Measurements from ENCODE around the gene PRAMEF10. TPM values are rescaled to one million over a fixed set of nuclear protein-coding genes. Genes with fewer than 3 reads are reported as not detected.
"Not testable (repeated sequence)": the region's sequence is repeated elsewhere in the genome, so short reads cannot be mapped to it uniquely, and the experiment has no call there.

Gene PRAMEF10
- not detected in 2 replicates for total RNA-seq (2013; cell fraction: nucleolus; rRNA removed)
- total RNA-seq (2014; rRNA removed) (not detected in 2 replicates), total RNA-seq (2014; rRNA removed; fragmentation: Illumina TruSeq; extraction: Trizol) (not detected in 2 replicates), total RNA-seq (2021) (not detected in 2 replicates), polyA plus RNA-seq (2011; rRNA removed) (not detected in 2 replicates), polyA plus RNA-seq (2014; fragmentation: Illumina TruSeq; extraction: Trizol) (not detected in 2 replicates), polyA plus RNA-seq (2014; fragmentation: Nextera tagmentation; extraction: Ambion mirVana) (not detected), polyA plus RNA-seq (2014; rRNA removed) (not detected in 2 replicates), polyA plus RNA-seq (2016; fragmentation: Nextera tagmentation; extraction: Ambion mirVana) (not detected), polyA minus RNA-seq (2011; rRNA and poly(A)+ RNA removed) (not detected in 2 replicates), Bru-seq, nascent RNA (not detected), BruChase-seq, experiment 1, labeled RNA remaining after a 6-hour chase (not detected), BruChase-seq, experiment 2, labeled RNA remaining after a 2-hour chase (not detected)
- not detected for polyA plus RNA-seq (2011; ENCODE audit: low read depth)
- polyA plus RNA-seq (2011; cell fraction: cytosol; rRNA removed), result not detected in 2 replicates
- polyA plus RNA-seq (2011; cell fraction: nucleus; rRNA removed), result not detected in 2 replicates
- polyA plus RNA-seq (2012), result not detected in 2 replicates
- polyA minus RNA-seq (2011; cell fraction: cytosol; rRNA and poly(A)+ RNA removed), result not detected in 2 replicates
- not detected in 2 replicates for polyA minus RNA-seq (2011; cell fraction: nucleus; rRNA and poly(A)+ RNA removed)
- long read RNA-seq, experiment 1, result 0 reads
- long read RNA-seq, experiment 2, result 0 reads

- H3K4me1 ChIP-seq (ENCODE audit: control insufficient read depth, insufficient read depth, low read length); in situ Hi-C loops (cut with MboI); POLR2A ChIA-PET; H3K9me3 ChIP-seq (replicated peaks; ENCODE audit: control insufficient read depth, insufficient read depth, low read length); SMC1A ChIA-PET (ENCODE audit: uncharacterized antibody, unreplicated experiment); H3K4me2 ChIP-seq (ENCODE audit: control insufficient read depth, insufficient read depth); intact Hi-C loops (cut with micrococcal nuclease; ENCODE audit: unreplicated experiment); H3K4me3 ChIP-seq; H4K20me1 ChIP-seq (ENCODE audit: control insufficient read depth, insufficient read depth); H3K27me3 ChIP-seq (replicated peaks in 1 of 2; ENCODE audit: control insufficient read depth in 2 of 2, insufficient read depth in 2 of 2, low read length in 1 of 2); H3K79me2 ChIP-seq (ENCODE audit: control insufficient read depth, insufficient read depth, low read length); H3K9ac ChIP-seq (ENCODE audit: control insufficient read depth, insufficient read depth, low read length); H3K36me3 ChIP-seq (ENCODE audit: control insufficient read depth in 2 of 2, insufficient read depth in 2 of 2, low read length in 1 of 2); DNase-seq (ENCODE audit: low read depth, low spot score); BruUV-seq (replicated peaks); H2AFZ ChIP-seq (ENCODE audit: control insufficient read depth, low read depth, low read length); CTCF ChIA-PET; H3K27ac ChIP-seq (ENCODE audit: control insufficient read depth, insufficient read depth); RAD21 ChIA-PET (ENCODE audit: unreplicated experiment); ATAC-seq; FAIRE-seq: not testable (repeated sequence)
- no CpG with 5 or more reads among the region's 1 CpG for WGBS (ENCODE audit: insufficient coverage, insufficient replicate concordance, low lambda C conversion rate, missing lambda C conversion rate)
Observed at GRCh38 chr1:12898170-12898569, at the start of gene PRAMEF10. TSS of gene PRAMEF10 (minus strand) at chr1:12898270. CDS start at chr1:12895847, 2,423 bp downstream.

GRCh38 chr1:12947480-12947879 is 49.4 kb upstream of the PRAMEF10 start, which contains the start of gene PRAMEF6:
TSS of gene PRAMEF6 (minus strand) at chr1:12947580. CDS start at chr1:12942518, 5,062 bp downstream.
- POLR2A ChIA-PET; H2AFZ ChIP-seq (ENCODE audit: control insufficient read depth, low read depth, low read length); H4K20me1 ChIP-seq (ENCODE audit: control insufficient read depth, insufficient read depth); BruUV-seq (replicated peaks); SMC1A ChIA-PET (ENCODE audit: uncharacterized antibody, unreplicated experiment); H3K9ac ChIP-seq (ENCODE audit: control insufficient read depth, insufficient read depth, low read length); DNase-seq (ENCODE audit: low read depth, low spot score); ATAC-seq; intact Hi-C loops (cut with micrococcal nuclease; ENCODE audit: unreplicated experiment); FAIRE-seq; H3K27me3 ChIP-seq (replicated peaks in 1 of 2; ENCODE audit: control insufficient read depth in 2 of 2, insufficient read depth in 2 of 2, low read length in 1 of 2); H3K9me3 ChIP-seq (replicated peaks; ENCODE audit: control insufficient read depth, insufficient read depth, low read length); H3K4me2 ChIP-seq (ENCODE audit: control insufficient read depth, insufficient read depth); H3K79me2 ChIP-seq (ENCODE audit: control insufficient read depth, insufficient read depth, low read length); H3K27ac ChIP-seq (ENCODE audit: control insufficient read depth, insufficient read depth); in situ Hi-C loops (cut with MboI); RAD21 ChIA-PET (ENCODE audit: unreplicated experiment); H3K4me3 ChIP-seq; H3K4me1 ChIP-seq (ENCODE audit: control insufficient read depth, insufficient read depth, low read length); H3K36me3 ChIP-seq (ENCODE audit: control insufficient read depth in 2 of 2, insufficient read depth in 2 of 2, low read length in 1 of 2); CTCF ChIA-PET: not testable (repeated sequence)
- WGBS (ENCODE audit: insufficient coverage, insufficient replicate concordance, low lambda C conversion rate, missing lambda C conversion rate), result 30% methylated on average over 4 of the region's 4 CpGs

- H3K27me3 ChIP-seq (replicated peaks in 1 of 2; ENCODE audit: control insufficient read depth in 2 of 2, insufficient read depth in 2 of 2, low read length in 1 of 2); H3K9ac ChIP-seq (ENCODE audit: control insufficient read depth, insufficient read depth, low read length); SMC1A ChIA-PET (ENCODE audit: uncharacterized antibody, unreplicated experiment); H3K36me3 ChIP-seq (ENCODE audit: control insufficient read depth in 2 of 2, insufficient read depth in 2 of 2, low read length in 1 of 2); H3K4me1 ChIP-seq (ENCODE audit: control insufficient read depth, insufficient read depth, low read length); RAD21 ChIA-PET (ENCODE audit: unreplicated experiment); in situ Hi-C loops (cut with MboI); intact Hi-C loops (cut with micrococcal nuclease; ENCODE audit: unreplicated experiment); H3K79me2 ChIP-seq (ENCODE audit: control insufficient read depth, insufficient read depth, low read length); POLR2A ChIA-PET; CTCF ChIA-PET; H3K9me3 ChIP-seq (replicated peaks; ENCODE audit: control insufficient read depth, insufficient read depth, low read length); H3K27ac ChIP-seq (ENCODE audit: control insufficient read depth, insufficient read depth); DNase-seq (ENCODE audit: low read depth, low spot score); BruUV-seq (replicated peaks); H2AFZ ChIP-seq (ENCODE audit: control insufficient read depth, low read depth, low read length); H3K4me2 ChIP-seq (ENCODE audit: control insufficient read depth, insufficient read depth); H4K20me1 ChIP-seq (ENCODE audit: control insufficient read depth, insufficient read depth); H3K4me3 ChIP-seq: not testable (repeated sequence)
- FAIRE-seq (peak; percentile 64), ATAC-seq (peak; percentile 69)
- WGBS (ENCODE audit: insufficient coverage, insufficient replicate concordance, low lambda C conversion rate, missing lambda C conversion rate), result 0% methylated on average over 1 of the region's 5 CpGs
Observed at GRCh38 chr1:12924368-12924767, 26.3 kb upstream of the PRAMEF10 start.

- RAD21 ChIA-PET (ENCODE audit: unreplicated experiment); CTCF ChIA-PET; H3K27me3 ChIP-seq (replicated peaks in 1 of 2; ENCODE audit: control insufficient read depth in 2 of 2, insufficient read depth in 2 of 2, low read length in 1 of 2); in situ Hi-C loops (cut with MboI); H3K36me3 ChIP-seq (ENCODE audit: control insufficient read depth in 2 of 2, insufficient read depth in 2 of 2, low read length in 1 of 2); POLR2A ChIA-PET; H3K4me2 ChIP-seq (ENCODE audit: control insufficient read depth, insufficient read depth); H3K4me3 ChIP-seq; DNase-seq (ENCODE audit: low read depth, low spot score); H3K4me1 ChIP-seq (ENCODE audit: control insufficient read depth, insufficient read depth, low read length); FAIRE-seq; H2AFZ ChIP-seq (ENCODE audit: control insufficient read depth, low read depth, low read length); H3K27ac ChIP-seq (ENCODE audit: control insufficient read depth, insufficient read depth); H4K20me1 ChIP-seq (ENCODE audit: control insufficient read depth, insufficient read depth); H3K9ac ChIP-seq (ENCODE audit: control insufficient read depth, insufficient read depth, low read length); H3K79me2 ChIP-seq (ENCODE audit: control insufficient read depth, insufficient read depth, low read length); BruUV-seq (replicated peaks); intact Hi-C loops (cut with micrococcal nuclease; ENCODE audit: unreplicated experiment); H3K9me3 ChIP-seq (replicated peaks; ENCODE audit: control insufficient read depth, insufficient read depth, low read length); ATAC-seq; SMC1A ChIA-PET (ENCODE audit: uncharacterized antibody, unreplicated experiment): not testable (repeated sequence)
- 18% methylated on average over 2 of the region's 2 CpGs for WGBS (ENCODE audit: insufficient coverage, insufficient replicate concordance, low lambda C conversion rate, missing lambda C conversion rate)
Observed at GRCh38 chr1:12921749-12922148, 23.7 kb upstream of the PRAMEF10 start.

Measured in GM12878 (cell line).